ENCODE data around the gene PTPN23. TPM values are rescaled to one million over a fixed set of nuclear protein-coding genes. Genes with fewer than 3 reads are reported as not detected.

The PTPN23 gene
- total RNA-seq, 4 donors from 2014 or later: 10.5 to 134 (median 24.4) TPM

- H3K4me3 ChIP-seq: no peak overlapping the region
- no peaks in the 10 kb centered on the region for H3K9me3 ChIP-seq
- H3K27ac ChIP-seq: no peak overlapping the region
- H3K4me1 ChIP-seq: peaks cover 29 to 38% (median 30%) of the 10 kb centered on the region in 3 donors
- no peak for TF ChIP-seq CTCF (IDR thresholded peaks at IDR 0.05)
- no peaks in the 10 kb centered on the region for H3K27me3 ChIP-seq
- no peak for DNase-seq
- H3K36me3 ChIP-seq: peaks cover 51 to 83% (median 64%) of the 10 kb centered on the region in 3 donors
- intact Hi-C loops (cut with DNase I): no loop called here
- WGBS, 2 donors: no CpG with 5 or more reads among the region's 15 CpGs
Measured at GRCh38 chr3:47408839-47409229, 28.0 kb downstream of the PTPN23 start.

DNA sequence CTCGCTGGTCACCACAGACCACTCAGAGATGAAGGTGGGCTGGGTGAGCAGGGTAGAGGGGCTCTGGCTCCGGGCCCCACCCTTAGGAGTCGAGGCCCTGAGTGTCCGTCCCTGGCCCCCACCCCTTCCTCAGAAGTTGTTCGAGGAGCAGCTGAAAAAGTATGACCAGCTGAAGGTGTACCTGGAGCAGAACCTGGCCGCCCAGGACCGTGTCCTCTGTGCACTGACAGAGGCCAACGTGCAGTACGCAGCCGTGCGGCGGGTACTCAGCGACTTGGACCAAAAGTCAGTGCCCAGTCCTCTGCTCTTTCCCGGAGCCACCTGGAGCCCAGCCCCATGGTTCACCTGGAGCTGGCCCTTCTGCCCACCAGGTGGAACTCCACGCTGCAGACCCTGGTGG lies 28.5 kb downstream of the PTPN23 start:
- WGBS, 2 donors: 89 to 92% methylated on average over 7 to 10 of the region's 15 CpGs
- Histone ChIP-seq H3K27me3 (no peaks in the 10 kb centered on the region), H3K9me3 (no peaks in the 10 kb centered on the region), H3K27ac (no peak overlapping the region), H3K4me1 (peaks cover 29 to 33% (median 30%) of the 10 kb centered on the region in 3 donors), H3K36me3 (peaks cover 56 to 86% (median 69%) of the 10 kb centered on the region in 3 donors), H3K4me3 (no peak overlapping the region)
- intact Hi-C loops (cut with DNase I): no loop called here
- DNase-seq: no peak
- no peak for TF ChIP-seq POLR2A (IDR thresholded peaks at IDR 0.05)
- no peak for TF ChIP-seq CTCF (IDR thresholded peaks at IDR 0.05)

GRCh38 chr3:47409688-47410416 lies 29.0 kb downstream of the PTPN23 start:
- Histone ChIP-seq H3K27me3 (no peaks in the 10 kb centered on the region), H3K4me3 (no peak overlapping the region), H3K4me1 (peaks cover 23 to 28% (median 26%) of the 10 kb centered on the region in 3 donors), H3K9me3 (no peaks in the 10 kb centered on the region), H3K27ac (no peak overlapping the region), H3K36me3 (peaks cover 61 to 92% (median 74%) of the 10 kb centered on the region in 3 donors)
- no peak for TF ChIP-seq POLR2A (IDR thresholded peaks at IDR 0.05)
- no peak for DNase-seq
- intact Hi-C loops (cut with DNase I): no loop called here
- 82 to 89% methylated on average over 4 to 7 of the region's 26 CpGs for WGBS, 2 donors

DNA sequence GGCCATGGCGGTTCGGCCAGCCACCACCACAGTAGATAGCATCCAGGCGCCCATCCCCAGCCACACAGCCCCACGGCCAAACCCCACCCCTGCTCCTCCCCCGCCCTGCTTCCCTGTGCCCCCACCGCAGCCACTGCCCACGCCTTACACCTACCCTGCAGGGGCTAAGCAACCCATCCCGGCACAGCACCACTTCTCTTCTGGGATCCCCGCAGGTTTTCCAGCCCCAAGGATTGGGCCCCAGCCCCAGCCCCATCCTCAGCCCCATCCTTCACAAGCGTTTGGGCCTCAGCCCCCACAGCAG lies 29.5 kb downstream of the PTPN23 start:
- TF ChIP-seq POLR2A (IDR thresholded peaks at IDR 0.05) (no peak), CTCF (IDR thresholded peaks at IDR 0.05) (no peak)

GRCh38 chr3:47410801-47411646 lies 30.2 kb downstream of the PTPN23 start:
- peaks cover 64 to 100% (median 76%) of the 10 kb centered on the region in 3 donors for H3K36me3 ChIP-seq
- WGBS, 2 donors: 92 to 97% methylated on average over 6 to 14 of the region's 30 CpGs

More for the DNA sequence above, 29.5 kb downstream of the PTPN23 start:
- no peak for DNase-seq
- Histone ChIP-seq H3K4me3 (no peak overlapping the region), H3K27me3 (no peaks in the 10 kb centered on the region), H3K9me3 (no peaks in the 10 kb centered on the region), H3K4me1 (peaks cover 18 to 23% (median 21%) of the 10 kb centered on the region in 3 donors), H3K27ac (no peak overlapping the region), H3K36me3 (peaks cover 64 to 97% (median 76%) of the 10 kb centered on the region in 3 donors)
- 65 to 83% methylated on average over 3 to 6 of the region's 10 CpGs for WGBS, 2 donors
- intact Hi-C loops (cut with DNase I): no loop called here

More at GRCh38 chr3:47410801-47411646, 30.2 kb downstream of the PTPN23 start:
- intact Hi-C loops (cut with DNase I): no loop called here
- no peak for DNase-seq
- Histone ChIP-seq H3K27ac (no peak overlapping the region), H3K9me3 (no peaks in the 10 kb centered on the region), H3K4me3 (no peak overlapping the region), H3K27me3 (no peaks in the 10 kb centered on the region), H3K4me1 (peaks cover 12 to 16% (median 15%) of the 10 kb centered on the region in 3 donors)
- TF ChIP-seq POLR2A (IDR thresholded peaks at IDR 0.05): no peak
- no peak for TF ChIP-seq CTCF (IDR thresholded peaks at IDR 0.05)
